Measurements from ENCODE around the gene CALCR.
"Not testable (repeated sequence)": the region's sequence is repeated elsewhere in the genome, so short reads cannot be mapped to it uniquely, and the experiment has no call there.

CALCR gene

GRCh38 chr7:93574646-93575554, at the start of gene CALCR:
CALCR (minus strand) TSS chr7:93574724; CDS start chr7:93486981, 87,743 bp downstream.
- DNase-seq, result peak; percentile 61

DNA sequence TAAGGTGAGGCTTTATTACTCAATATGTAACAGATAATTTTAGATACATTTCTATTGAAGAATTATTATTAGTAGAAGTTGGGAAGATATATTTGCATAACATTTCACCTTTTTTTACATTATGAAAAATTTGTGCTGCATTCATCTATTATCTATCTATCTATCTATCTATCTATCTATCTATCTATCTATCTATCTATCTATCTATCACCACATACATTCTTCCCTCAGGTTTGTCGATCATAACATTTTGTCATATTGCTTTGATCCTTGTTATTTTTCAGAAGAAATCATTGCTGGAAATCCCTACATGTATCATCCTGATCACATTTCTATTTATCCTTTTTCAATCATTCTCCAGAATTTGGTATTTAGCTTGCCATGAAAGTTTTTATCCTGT, 49.3 kb upstream of the CALCR start:
- DNase-seq, result no peak

DNA sequence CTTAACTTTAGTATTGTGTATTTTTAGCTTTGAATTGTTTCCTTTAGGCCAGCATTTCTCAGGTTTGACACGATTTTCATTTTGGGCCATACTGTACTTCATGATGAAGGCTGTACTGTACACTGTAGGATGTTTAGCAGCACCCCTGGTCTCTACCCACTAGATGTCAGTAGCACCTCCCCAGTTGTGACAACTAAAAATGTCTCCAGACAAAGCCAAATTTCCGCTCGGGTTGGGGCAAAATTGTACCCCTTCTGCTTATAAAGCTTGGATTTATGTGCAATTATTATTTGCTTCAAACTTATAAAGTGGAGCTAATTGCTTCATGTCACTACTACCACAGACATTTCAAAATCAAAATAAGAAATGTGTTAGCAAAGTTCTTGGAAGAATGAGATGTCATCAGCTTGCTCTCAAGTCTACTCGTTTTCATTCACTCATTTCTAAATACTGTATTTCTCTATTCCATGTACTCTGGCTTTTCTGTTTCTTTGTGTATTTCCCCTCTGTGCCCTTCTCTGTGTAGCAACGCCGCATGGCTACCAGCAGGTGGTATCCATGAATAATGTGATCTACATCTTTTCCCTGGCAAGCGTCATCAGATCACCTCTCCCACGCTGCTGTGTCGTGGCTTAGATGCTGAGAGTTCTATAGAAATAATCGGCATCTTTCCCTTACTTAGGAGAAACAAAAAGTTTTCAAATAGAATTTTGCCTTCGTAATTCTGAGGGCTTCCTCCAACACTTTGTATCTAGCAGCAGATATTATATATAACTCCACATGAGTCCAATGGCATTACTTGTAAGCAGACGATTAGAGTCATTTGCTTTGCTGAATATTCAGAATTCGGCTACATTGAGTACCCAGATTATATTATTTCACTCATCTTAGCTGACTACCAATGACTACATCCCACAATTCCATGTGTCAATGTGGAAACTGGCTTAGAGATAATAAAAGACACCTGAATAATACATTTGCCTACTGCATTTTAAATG, 47.8 kb upstream of the CALCR start:
- peak; percentile 36 for DNase-seq

- no peak for DNase-seq
Observed at GRCh38 chr7:93620864-93621263, 46.3 kb upstream of the CALCR start.

- no peak for DNase-seq
Observed at GRCh38 chr7:93620057-93620456, 45.5 kb upstream of the CALCR start.

DNA sequence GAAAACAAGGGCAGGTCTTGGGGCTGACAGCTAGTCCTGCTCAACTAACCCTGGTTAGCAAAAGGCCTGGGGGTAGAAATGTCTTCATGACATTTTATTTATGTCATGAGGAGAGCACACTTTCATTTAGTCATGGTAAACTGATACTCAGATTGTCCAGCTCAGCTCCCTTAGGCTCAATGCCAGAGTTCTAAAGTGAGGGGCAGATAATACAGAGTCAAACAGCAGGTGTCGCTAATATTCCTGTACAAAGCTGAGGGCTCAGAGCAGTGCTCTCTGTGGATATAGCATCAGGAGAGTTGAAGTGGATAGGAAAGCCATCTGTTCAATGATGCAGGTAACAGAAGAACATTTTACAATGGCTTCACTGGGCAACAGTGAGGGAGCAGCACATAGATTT, 26.8 kb upstream of the CALCR start:
- peak; percentile 8 for DNase-seq

DNA sequence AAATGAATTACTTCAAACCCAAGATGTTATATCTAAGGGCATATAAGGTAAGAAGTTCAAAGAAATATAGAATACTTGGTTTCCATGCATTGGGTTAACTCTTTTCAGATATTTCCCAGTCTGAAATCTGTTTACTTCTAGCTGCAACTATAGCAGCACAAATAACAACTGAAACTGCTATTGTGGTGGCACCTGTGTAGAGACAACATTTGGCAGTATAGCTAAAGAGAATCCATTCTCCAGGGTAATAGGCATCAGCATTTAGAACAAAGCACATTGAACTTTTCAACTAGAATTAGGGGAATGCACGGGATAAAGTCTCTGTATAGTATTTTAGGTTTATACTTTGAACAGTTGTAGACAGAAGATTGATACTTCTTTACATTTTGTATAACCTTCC, 19.7 kb upstream of the CALCR start:
- DNase-seq, result no peak

- no peak for DNase-seq
Observed at GRCh38 chr7:93592588-93593266, 18.2 kb upstream of the CALCR start.

- not testable (repeated sequence) for DNase-seq
Observed at GRCh38 chr7:93591224-93592050, 16.9 kb upstream of the CALCR start.

DNA sequence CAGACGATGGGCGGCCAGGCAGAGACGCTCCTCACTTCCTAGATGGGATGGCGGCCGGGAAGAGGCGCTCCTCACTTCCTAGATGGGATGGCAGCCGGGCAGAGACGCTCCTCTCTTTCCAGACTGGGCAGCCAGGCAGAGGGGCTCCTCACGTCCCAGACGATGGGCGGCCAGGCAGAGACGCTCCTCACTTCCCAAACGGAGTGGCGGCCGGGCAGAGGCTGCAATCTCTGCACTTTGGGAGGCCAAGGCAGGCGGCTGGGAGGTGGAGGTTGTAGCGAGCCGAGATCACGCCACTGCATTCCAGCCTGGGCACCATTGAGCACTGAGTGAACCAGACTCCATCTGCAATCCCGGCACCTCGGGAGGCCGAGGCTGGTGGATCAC, 11.9 kb upstream of the CALCR start:
- not testable (repeated sequence) for DNase-seq

DNA sequence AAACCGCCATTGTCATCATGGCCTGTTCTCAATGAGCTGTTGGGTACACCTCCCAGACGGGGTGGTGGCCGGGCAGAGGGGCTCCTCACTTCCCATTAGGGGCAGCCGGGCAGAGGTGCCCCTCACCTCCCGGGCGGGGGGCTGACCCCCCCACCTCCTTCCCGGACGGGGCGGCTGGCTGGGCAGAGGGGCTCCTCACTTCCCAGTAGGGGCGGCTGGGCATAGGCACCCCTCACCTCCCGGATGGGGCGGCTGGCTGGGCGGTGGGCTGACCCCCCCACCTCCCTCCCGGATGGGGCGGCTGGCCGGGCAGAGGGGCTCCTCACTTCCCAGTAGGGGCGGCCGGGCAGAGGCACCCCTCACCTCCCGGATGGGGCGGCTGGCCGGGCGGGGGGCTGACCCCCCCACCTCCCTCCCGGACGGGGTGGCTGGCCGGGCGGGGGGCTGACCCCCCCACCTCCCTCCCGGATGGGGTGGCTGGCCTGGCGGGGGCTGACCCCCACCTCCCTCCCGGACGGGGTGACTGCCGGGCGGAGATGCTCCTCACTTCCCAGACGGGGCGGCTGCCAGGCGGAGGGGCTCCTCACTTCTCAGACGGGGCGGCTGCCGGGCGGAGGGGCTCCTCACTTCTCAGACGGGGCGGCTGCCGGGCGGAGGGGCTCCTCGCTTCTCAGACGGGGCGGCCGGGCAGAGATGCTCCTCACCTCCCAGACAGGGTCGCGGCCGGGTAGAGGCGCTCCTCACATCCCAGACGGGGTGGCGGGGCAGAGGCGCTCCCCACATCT, 11.4 kb upstream of the CALCR start:
- not testable (repeated sequence) for DNase-seq

DNA sequence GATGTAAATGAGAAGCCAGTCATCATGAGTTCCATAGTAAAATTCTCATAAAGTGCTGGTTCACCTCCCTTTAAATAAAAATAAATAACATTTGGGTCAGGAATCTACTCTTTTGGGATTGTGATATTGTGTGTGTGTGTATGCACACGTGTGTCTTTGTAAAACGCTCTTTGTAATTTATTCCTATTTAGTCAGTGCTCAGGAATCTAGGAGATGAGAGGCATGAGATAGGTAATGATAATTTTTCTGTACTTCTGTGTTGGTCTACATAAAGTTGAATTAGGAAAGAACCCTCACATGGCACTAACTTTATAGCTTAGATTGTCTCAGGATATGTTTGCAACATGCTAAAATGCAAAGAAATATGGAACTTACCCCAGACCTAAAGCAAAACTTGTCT, 4.9 kb upstream of the CALCR start:
- DNase-seq, result no peak

GRCh38 chr7:93578762-93579161, 4.2 kb upstream of the CALCR start:
- no peak for DNase-seq

- peak; percentile 5 for DNase-seq
Observed at GRCh38 chr7:93575555-93576399, 1.3 kb upstream of the CALCR start.

DNA sequence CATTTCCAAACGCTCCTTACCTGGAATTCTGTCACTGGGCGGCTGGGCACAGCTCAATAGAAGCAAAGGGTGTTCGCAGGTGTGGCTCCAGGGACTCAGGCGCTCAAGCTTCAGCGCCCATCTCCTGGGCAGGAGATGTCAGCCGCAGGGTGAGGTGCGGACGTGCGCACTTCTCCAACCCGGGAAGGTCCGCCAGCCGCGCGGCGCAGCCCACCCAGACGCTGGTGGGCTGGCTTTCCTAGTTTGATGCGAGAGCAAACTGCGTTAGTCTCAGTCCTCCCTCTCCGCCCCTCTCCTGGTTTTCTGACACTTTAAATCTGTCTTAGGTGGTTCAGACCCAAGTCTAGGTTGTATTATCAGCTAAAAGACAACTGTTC, 267 bp downstream of the CALCR start:
- no peak for DNase-seq

DNA sequence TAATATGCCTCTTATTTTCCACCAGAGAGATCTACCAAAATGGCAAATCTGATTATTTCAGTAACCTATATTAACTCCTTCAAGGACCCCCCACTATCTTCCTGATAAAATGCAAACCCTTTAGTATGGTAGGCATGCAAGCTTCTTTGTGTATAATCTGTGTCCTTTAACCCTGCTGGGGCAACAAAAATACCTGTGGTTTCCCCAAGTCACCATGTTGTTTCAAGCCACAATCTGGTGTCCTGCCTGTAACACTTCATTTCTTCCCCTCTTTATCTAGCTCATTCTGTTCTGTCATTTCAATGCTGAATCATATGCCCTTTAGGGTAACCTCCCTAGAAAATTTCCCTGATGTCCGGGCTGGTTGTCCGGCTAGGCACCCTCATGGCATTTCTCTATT, 5.3 kb downstream of the CALCR start:
- no peak for DNase-seq

GRCh38 chr7:93566876-93567275, 7.6 kb downstream of the CALCR start:
- no peak for DNase-seq

DNA sequence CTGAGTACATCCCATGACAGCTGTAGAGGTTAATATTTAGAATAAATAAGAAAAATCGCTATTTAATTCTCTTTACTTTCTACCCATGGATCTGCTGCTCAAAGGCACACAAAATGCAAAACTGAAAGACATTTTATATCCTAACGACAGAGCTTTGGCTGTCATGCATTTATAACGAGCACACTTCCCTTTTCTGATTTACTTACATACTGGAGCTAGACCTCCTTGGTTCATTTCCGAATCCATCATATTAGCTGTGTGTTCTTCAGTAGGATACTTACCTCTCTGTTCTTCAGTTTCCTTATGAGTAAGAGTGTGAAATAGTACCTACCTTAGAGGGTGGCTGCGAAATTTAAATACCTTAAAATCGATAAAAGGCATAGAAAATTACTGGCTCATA, 10.9 kb downstream of the CALCR start:
- no peak for DNase-seq

GRCh38 chr7:93562936-93563335, 11.6 kb downstream of the CALCR start:
- DNase-seq, result no peak

- no peak for DNase-seq
Observed at GRCh38 chr7:93562106-93562505, 12.4 kb downstream of the CALCR start.

Measured in eye (tissue), 1 donor.